ENCODE results near the gene SPG21. TPM values are rescaled to one million over a fixed set of nuclear protein-coding genes. Genes with fewer than 3 reads are reported as not detected.

SPG21 gene
- total RNA-seq (2014; rRNA removed; shearing (Covaris generic)), result 79.9 and 88.6 TPM in 2 replicates

- H3K4me3 ChIP-seq, result peak within 1 kb of the TSS; percentile 97
- peak within 1 kb of the TSS; percentile 72 for H3K27ac ChIP-seq
- DNase-seq, result peak; percentile 93 to 94
- H3K4me1 ChIP-seq, result peaks cover 39% of the 10 kb centered on the region
- no peaks in the 10 kb centered on the region for H3K36me3 ChIP-seq
- no peaks in the 10 kb centered on the region for H3K9me3 ChIP-seq (replicated peaks)
- H3K27me3 ChIP-seq, result no peaks in the 10 kb centered on the region
Measured at GRCh38 chr15:64989416-64990167, at the start of gene SPG21. Gene SPG21, minus strand, starts transcription at chr15:64989914. Its CDS starts 6,345 bp downstream, at chr15:64983569.

- H3K27me3 ChIP-seq, result no peaks in the 10 kb centered on the region
- no peak for DNase-seq
- 0 out of 2 replicates have a peak, but pooled peaks cover 3% of the 10 kb centered on the region for H3K4me1 ChIP-seq
- no peak overlapping the region for H3K4me3 ChIP-seq
- no peaks in the 10 kb centered on the region for H3K36me3 ChIP-seq
- H3K27ac ChIP-seq, result no peak overlapping the region
- H3K9me3 ChIP-seq (replicated peaks), result no peaks in the 10 kb centered on the region
Measured at GRCh38 chr15:65038836-65039235, 49.1 kb upstream of the SPG21 start.

- H3K4me3 ChIP-seq, result no peak overlapping the region
Measured at GRCh38 chr15:65038428-65038827, 48.7 kb upstream of the SPG21 start.

GRCh38 chr15:65037309-65037708 lies 47.6 kb upstream of the SPG21 start:
- Histone ChIP-seq H3K4me3 (no peak overlapping the region), H3K36me3 (no peaks in the 10 kb centered on the region), H3K4me1 (0 out of 2 replicates have a peak, but pooled peaks cover 3% of the 10 kb centered on the region), H3K27me3 (no peaks in the 10 kb centered on the region), H3K9me3 (replicated peaks) (no peaks in the 10 kb centered on the region), H3K27ac (no peak overlapping the region)
- DNase-seq, result no peak

More at GRCh38 chr15:65038428-65038827, 48.7 kb upstream of the SPG21 start:
- H3K9me3 ChIP-seq (replicated peaks), result no peaks in the 10 kb centered on the region
- H3K4me1 ChIP-seq, result 0 out of 2 replicates have a peak, but pooled peaks cover 3% of the 10 kb centered on the region
- H3K27ac ChIP-seq, result no peak overlapping the region
- no peaks in the 10 kb centered on the region for H3K27me3 ChIP-seq
- no peak for DNase-seq
- no peaks in the 10 kb centered on the region for H3K36me3 ChIP-seq

- Histone ChIP-seq H3K9me3 (replicated peaks) (no peaks in the 10 kb centered on the region), H3K27me3 (no peaks in the 10 kb centered on the region), H3K4me1 (peaks cover 10% of the 10 kb centered on the region; the same call in 1 of the 2 replicates), H3K36me3 (no peaks in the 10 kb centered on the region), H3K27ac (no peak overlapping the region), H3K4me3 (no peak overlapping the region)
- DNase-seq, result no peak
Measured at GRCh38 chr15:65034719-65035118, 45.0 kb upstream of the SPG21 start.

GRCh38 chr15:65033659-65034269 lies 44.0 kb upstream of the SPG21 start:
- no peaks in the 10 kb centered on the region for H3K9me3 ChIP-seq (replicated peaks)
- H3K27me3 ChIP-seq, result no peaks in the 10 kb centered on the region
- no peak overlapping the region; the same call in 1 of the 2 replicates for H3K27ac ChIP-seq
- H3K4me1 ChIP-seq, result peaks cover 11% of the 10 kb centered on the region; the same call in 1 of the 2 replicates
- DNase-seq, result peak; percentile 48 to 69
- H3K4me3 ChIP-seq, result peak overlapping the region; percentile 13; the same call in 1 of the 2 replicates
- no peaks in the 10 kb centered on the region for H3K36me3 ChIP-seq

- Histone ChIP-seq H3K27me3 (no peaks in the 10 kb centered on the region), H3K4me3 (peak overlapping the region; percentile 13), H3K36me3 (no peaks in the 10 kb centered on the region), H3K9me3 (replicated peaks) (no peaks in the 10 kb centered on the region), H3K4me1 (peaks cover 11% of the 10 kb centered on the region; the same call in 1 of the 2 replicates), H3K27ac (no peak overlapping the region; the same call in 1 of the 2 replicates)
- peak; percentile 85 to 94 for DNase-seq
Measured at GRCh38 chr15:65032801-65033537, 43.3 kb upstream of the SPG21 start.

GRCh38 chr15:65029736-65030208 lies 40.1 kb upstream of the SPG21 start:
- Histone ChIP-seq H3K27me3 (no peaks in the 10 kb centered on the region), H3K36me3 (peaks cover 7% of the 10 kb centered on the region), H3K27ac (no peak overlapping the region; the same call in 1 of the 2 replicates)

GRCh38 chr15:65028921-65029735 lies 39.4 kb upstream of the SPG21 start, which contains the start of gene MTFMT:
Gene MTFMT, minus strand, starts transcription at chr15:65029639. Its CDS starts 26 bp downstream, at chr15:65029613.
- Histone ChIP-seq H3K27me3 (no peaks in the 10 kb centered on the region), H3K36me3 (peaks cover 7% of the 10 kb centered on the region)
- DNase-seq, result peak; percentile 91

More at GRCh38 chr15:65029736-65030208, 40.1 kb upstream of the SPG21 start:
- Histone ChIP-seq H3K4me3 (peak overlapping the region; percentile 95), H3K4me1 (peaks cover 11% of the 10 kb centered on the region; the same call in 1 of the 2 replicates), H3K9me3 (replicated peaks) (no peaks in the 10 kb centered on the region)
- DNase-seq, result no peak

GRCh38 chr15:65028338-65028737 lies 38.6 kb upstream of the SPG21 start:
- H3K4me1 ChIP-seq, result peaks cover 7% of the 10 kb centered on the region; the same call in 1 of the 2 replicates
- DNase-seq, result no peak

More at GRCh38 chr15:65028921-65029735, 39.4 kb upstream of the SPG21 start, which contains the start of gene MTFMT:
- Histone ChIP-seq H3K9me3 (replicated peaks) (no peaks in the 10 kb centered on the region), H3K4me3 (peak within 1 kb of the TSS; percentile 95), H3K27ac (peak within 1 kb of the TSS; percentile 67), H3K4me1 (peaks cover 10% of the 10 kb centered on the region; the same call in 1 of the 2 replicates)

GRCh38 chr15:65027593-65027992 lies 37.9 kb upstream of the SPG21 start:
- no peaks in the 10 kb centered on the region for H3K9me3 ChIP-seq (replicated peaks)
- peaks cover 7% of the 10 kb centered on the region; the same call in 1 of the 2 replicates for H3K4me1 ChIP-seq
- H3K27me3 ChIP-seq, result no peaks in the 10 kb centered on the region
- peaks cover 7% of the 10 kb centered on the region for H3K36me3 ChIP-seq
- H3K27ac ChIP-seq, result no peak overlapping the region
- no peak for DNase-seq
- no peak overlapping the region for H3K4me3 ChIP-seq

More at GRCh38 chr15:65028338-65028737, 38.6 kb upstream of the SPG21 start:
- no peaks in the 10 kb centered on the region for H3K9me3 ChIP-seq (replicated peaks)
- H3K36me3 ChIP-seq, result peaks cover 7% of the 10 kb centered on the region
- peak overlapping the region; percentile 95 for H3K4me3 ChIP-seq
- no peak overlapping the region for H3K27ac ChIP-seq
- no peaks in the 10 kb centered on the region for H3K27me3 ChIP-seq

GRCh38 chr15:65026756-65027155 lies 37.0 kb upstream of the SPG21 start:
- H3K9me3 ChIP-seq (replicated peaks), result no peaks in the 10 kb centered on the region
- no peaks in the 10 kb centered on the region for H3K27me3 ChIP-seq
- H3K4me3 ChIP-seq, result no peak overlapping the region
- peaks cover 7% of the 10 kb centered on the region for H3K36me3 ChIP-seq
- H3K4me1 ChIP-seq, result peaks cover 7% of the 10 kb centered on the region; the same call in 1 of the 2 replicates
- no peak for DNase-seq
- H3K27ac ChIP-seq, result no peak overlapping the region

- Histone ChIP-seq H3K4me1 (no peaks in the 10 kb centered on the region), H3K36me3 (peaks cover 21% of the 10 kb centered on the region), H3K4me3 (no peak overlapping the region), H3K9me3 (replicated peaks) (no peaks in the 10 kb centered on the region), H3K27ac (no peak overlapping the region), H3K27me3 (no peaks in the 10 kb centered on the region)
- DNase-seq, result no peak
Measured at GRCh38 chr15:65021488-65021887, 31.8 kb upstream of the SPG21 start.
